Activated naive CD4-positive, alpha-beta T cell treated with anti-CD3 and anti-CD28 coated beads for 36 hours (primary cell): ENCODE measurements around the gene CELF4. TPM values are rescaled to one million over a fixed set of nuclear protein-coding genes. Genes with fewer than 3 reads are reported as not detected.

Experiments used
- CTCF ChIA-PET: fragments of 350-600 bp; sonication (Branson Sonifier 250); formaldehyde crosslinking; loops from one replicate; lab custom pipeline; 2021; ENCODE audit warnings: antibody characterized with exemption; lab: Charles Lee
- DNase-seq: peaks from one replicate; pipeline ENCODE4 v3.0.0-alpha.2; 2020
- H3K27ac Mint-ChIP-seq: one replicate; pipeline ENCODE4 v1.8.0; 2021; ENCODE audit warnings: mild to moderate bottlenecking, mixed read lengths
- H3K27me3 Mint-ChIP-seq: one replicate; pipeline ENCODE4 v1.8.0; 2021; ENCODE audit warnings: low read depth, mixed read lengths
- H3K36me3 Mint-ChIP-seq: one replicate; pipeline ENCODE4 v1.8.0; 2021; ENCODE audit warnings: low read depth, mixed read lengths
- H3K4me1 Mint-ChIP-seq: one replicate; pipeline ENCODE4 v1.8.0; 2021; ENCODE audit warnings: low read depth, mixed read lengths
- H3K4me3 Mint-ChIP-seq: one replicate; pipeline ENCODE4 v1.8.0; 2021; ENCODE audit warnings: mild to moderate bottlenecking, moderate library complexity, mixed read lengths
- H3K9me3 Mint-ChIP-seq: one replicate; pipeline ENCODE4 v1.8.0; 2021; ENCODE audit warnings: mixed read lengths
- intact Hi-C: fragments of 100-400 bp; cut with micrococcal nuclease; formaldehyde crosslinking; loops from one replicate; pipeline ENCODE4 v1.15.1; 2023
- total RNA-seq, 2 experiments: library from RNA; stranded (reverse); gene quantifications; one replicate each; pipeline ENCODE4 v1.2.3, GENCODE V29; 2021

Gene CELF4
- total RNA-seq, 2 experiments from 2014 or later, result not detected

- no peak overlapping the region for H3K27ac Mint-ChIP-seq
- no peaks in the 10 kb centered on the region for H3K36me3 Mint-ChIP-seq
- intact Hi-C loops, result loop anchor here (2.0 kb wide), 1 partner anchor 398 kb away; no protein-coding TSS in a partner anchor
- DNase-seq, result no peak
- H3K4me3 Mint-ChIP-seq, result no peak overlapping the region
- no peaks in the 10 kb centered on the region for H3K4me1 Mint-ChIP-seq
- CTCF ChIA-PET, result interaction anchor here (0.6 to 1.3 kb wide), 2 partner anchors 147 to 497 kb away, joined by 3 to 4 read pairs; no protein-coding TSS in a partner anchor
- H3K9me3 Mint-ChIP-seq, result no peaks in the 10 kb centered on the region
- H3K27me3 Mint-ChIP-seq, result peaks cover 9% of the 10 kb centered on the region
Measured at GRCh38 chr18:37341016-37341415, 224.6 kb downstream of the CELF4 start.

GRCh38 chr18:37339701-37340215 is 225.8 kb downstream of the CELF4 start:
- no peak for DNase-seq
- H3K36me3 Mint-ChIP-seq, result no peaks in the 10 kb centered on the region
- no peaks in the 10 kb centered on the region for H3K4me1 Mint-ChIP-seq
- CTCF ChIA-PET, result interaction anchor here (1.5 kb wide), 1 partner anchor 44 kb away, joined by 4 read pairs; no protein-coding TSS in a partner anchor
- no peak overlapping the region for H3K4me3 Mint-ChIP-seq
- intact Hi-C loops, result loop anchor here (2.0 kb wide), 1 partner anchor 397 kb away; no protein-coding TSS in a partner anchor
- no peak overlapping the region for H3K27ac Mint-ChIP-seq
- no peaks in the 10 kb centered on the region for H3K9me3 Mint-ChIP-seq
- peaks cover 5% of the 10 kb centered on the region for H3K27me3 Mint-ChIP-seq

- H3K27me3 Mint-ChIP-seq, result no peaks in the 10 kb centered on the region
- no peak overlapping the region for H3K4me3 Mint-ChIP-seq
- intact Hi-C loops, result no loop called here
- H3K36me3 Mint-ChIP-seq, result no peaks in the 10 kb centered on the region
- no peak overlapping the region for H3K27ac Mint-ChIP-seq
- CTCF ChIA-PET, result no interaction called here
- no peak for DNase-seq
- no peaks in the 10 kb centered on the region for H3K4me1 Mint-ChIP-seq
- H3K9me3 Mint-ChIP-seq, result no peaks in the 10 kb centered on the region
Measured at GRCh38 chr18:37336568-37337285, 228.9 kb downstream of the CELF4 start.

GRCh38 chr18:37335409-37335736 is 230.2 kb downstream of the CELF4 start:
- CTCF ChIA-PET, result interaction anchor here (0.7 kb wide), 2 partner anchors 359 to 912 kb away, joined by 3 read pairs; no protein-coding TSS in a partner anchor
- Mint-ChIP-seq H3K4me1 (no peaks in the 10 kb centered on the region), H3K36me3 (no peaks in the 10 kb centered on the region)

GRCh38 chr18:37334631-37335408 is 230.8 kb downstream of the CELF4 start:
- no peaks in the 10 kb centered on the region for H3K27me3 Mint-ChIP-seq

More at GRCh38 chr18:37335409-37335736, 230.2 kb downstream of the CELF4 start:
- Mint-ChIP-seq H3K4me3 (no peak overlapping the region), H3K9me3 (no peaks in the 10 kb centered on the region), H3K27me3 (no peaks in the 10 kb centered on the region), H3K27ac (no peak overlapping the region)
- intact Hi-C loops, result no loop called here
- no peak for DNase-seq

GRCh38 chr18:37332628-37333420 is 232.8 kb downstream of the CELF4 start:
- Mint-ChIP-seq H3K27me3 (peaks cover 2% of the 10 kb centered on the region), H3K4me3 (no peak overlapping the region), H3K27ac (no peak overlapping the region), H3K36me3 (no peaks in the 10 kb centered on the region), H3K4me1 (no peaks in the 10 kb centered on the region), H3K9me3 (no peaks in the 10 kb centered on the region)
- CTCF ChIA-PET, result interaction anchor here (0.6 kb wide), 1 partner anchor 892 kb away, joined by 4 read pairs; no protein-coding TSS in a partner anchor
- intact Hi-C loops, result no loop called here
- DNase-seq, result no peak

More at GRCh38 chr18:37334631-37335408, 230.8 kb downstream of the CELF4 start:
- Mint-ChIP-seq H3K9me3 (no peaks in the 10 kb centered on the region), H3K4me3 (no peak overlapping the region), H3K4me1 (no peaks in the 10 kb centered on the region), H3K27ac (no peak overlapping the region), H3K36me3 (no peaks in the 10 kb centered on the region)
- CTCF ChIA-PET, result no interaction called here
- intact Hi-C loops, result no loop called here
- no peak for DNase-seq

GRCh38 chr18:37332219-37332618 is 233.4 kb downstream of the CELF4 start:
- Mint-ChIP-seq H3K9me3 (no peaks in the 10 kb centered on the region), H3K4me1 (no peaks in the 10 kb centered on the region), H3K27ac (no peak overlapping the region), H3K4me3 (no peak overlapping the region), H3K36me3 (no peaks in the 10 kb centered on the region), H3K27me3 (peaks cover 2% of the 10 kb centered on the region)
- CTCF ChIA-PET, result no interaction called here
- intact Hi-C loops, result no loop called here
- DNase-seq, result no peak

- Mint-ChIP-seq H3K27me3 (peaks cover 2% of the 10 kb centered on the region), H3K9me3 (no peaks in the 10 kb centered on the region), H3K36me3 (no peaks in the 10 kb centered on the region), H3K4me3 (no peak overlapping the region), H3K27ac (no peak overlapping the region), H3K4me1 (no peaks in the 10 kb centered on the region)
- no peak for DNase-seq
- CTCF ChIA-PET, result no interaction called here
- intact Hi-C loops, result no loop called here
Measured at GRCh38 chr18:37330173-37330572, 235.4 kb downstream of the CELF4 start.

- CTCF ChIA-PET, result interaction anchor here (1.4 kb wide), 1 partner anchor 15 kb away, joined by 3 read pairs; no protein-coding TSS in a partner anchor
- Mint-ChIP-seq H3K27me3 (peaks cover 2% of the 10 kb centered on the region), H3K4me1 (no peaks in the 10 kb centered on the region), H3K4me3 (no peak overlapping the region), H3K27ac (no peak overlapping the region), H3K36me3 (no peaks in the 10 kb centered on the region), H3K9me3 (no peaks in the 10 kb centered on the region)
- no peak for DNase-seq
- intact Hi-C loops, result no loop called here
Measured at GRCh38 chr18:37328946-37329719, 236.5 kb downstream of the CELF4 start.

- H3K27ac Mint-ChIP-seq, result no peak overlapping the region
- peaks cover 7% of the 10 kb centered on the region for H3K27me3 Mint-ChIP-seq
- H3K4me3 Mint-ChIP-seq, result no peak overlapping the region
- H3K9me3 Mint-ChIP-seq, result no peaks in the 10 kb centered on the region
- H3K36me3 Mint-ChIP-seq, result no peaks in the 10 kb centered on the region
- no peak for DNase-seq
- intact Hi-C loops, result no loop called here
- CTCF ChIA-PET, result no interaction called here
- H3K4me1 Mint-ChIP-seq, result no peaks in the 10 kb centered on the region
Measured at GRCh38 chr18:37327063-37327577, 238.5 kb downstream of the CELF4 start.

- CTCF ChIA-PET, result interaction anchor here (0.7 to 0.8 kb wide), 2 partner anchors 33 to 57 kb away, joined by 3 to 4 read pairs; no protein-coding TSS in a partner anchor
- Mint-ChIP-seq H3K27me3 (peaks cover 4% of the 10 kb centered on the region), H3K36me3 (no peaks in the 10 kb centered on the region), H3K4me3 (no peak overlapping the region), H3K27ac (no peak overlapping the region), H3K9me3 (no peaks in the 10 kb centered on the region), H3K4me1 (no peaks in the 10 kb centered on the region)
- intact Hi-C loops, result loop anchor here (5.0 kb wide), 1 partner anchor 215 kb away; no protein-coding TSS in a partner anchor
- peak; percentile 38 for DNase-seq
Measured at GRCh38 chr18:37322492-37323035, 243.0 kb downstream of the CELF4 start.
